ENCODE data around the gene HPSE2. TPM values are rescaled to one million over a fixed set of nuclear protein-coding genes. Genes with fewer than 3 reads are reported as not detected.
A peak's percentile ranks its signal among the peaks of the same experiment; 100 is the strongest.

The HPSE2 gene
- total RNA-seq, 1 experiment from 2014 or later, result 0.48 TPM

- no peaks in the 10 kb centered on the region for H3K36me3 ChIP-seq (replicated peaks; ENCODE audit: control insufficient read depth, insufficient read depth, low read length)
- no peak for DNase-seq
- no peaks in the 10 kb centered on the region for H3K27me3 ChIP-seq (ENCODE audit: control insufficient read depth, insufficient read depth, low read length)
- H3K4me3 ChIP-seq (ENCODE audit: insufficient read depth, low read depth, low read length), result no peak overlapping the region
These were observed 742.9 kb downstream of the HPSE2 start for GRCh38 chr10:98492763-98493162.

- Histone ChIP-seq H3K4me3 (ENCODE audit: insufficient read depth, low read depth, low read length) (no peak overlapping the region), H3K27me3 (ENCODE audit: control insufficient read depth, insufficient read depth, low read length) (no peaks in the 10 kb centered on the region), H3K36me3 (replicated peaks; ENCODE audit: control insufficient read depth, insufficient read depth, low read length) (no peaks in the 10 kb centered on the region)
- DNase-seq, result no peak
These were observed 745.8 kb downstream of the HPSE2 start for GRCh38 chr10:98489561-98490481.

- no peak overlapping the region for H3K4me3 ChIP-seq (ENCODE audit: insufficient read depth, low read depth, low read length)
- H3K27me3 ChIP-seq (ENCODE audit: control insufficient read depth, insufficient read depth, low read length), result no peaks in the 10 kb centered on the region
- DNase-seq, result no peak
- H3K36me3 ChIP-seq (replicated peaks; ENCODE audit: control insufficient read depth, insufficient read depth, low read length), result no peaks in the 10 kb centered on the region
These were observed 746.8 kb downstream of the HPSE2 start for GRCh38 chr10:98488669-98489430.

GRCh38 chr10:98487649-98488048 is 748.0 kb downstream of the HPSE2 start:
- Histone ChIP-seq H3K27me3 (ENCODE audit: control insufficient read depth, insufficient read depth, low read length) (no peaks in the 10 kb centered on the region), H3K36me3 (replicated peaks; ENCODE audit: control insufficient read depth, insufficient read depth, low read length) (no peaks in the 10 kb centered on the region), H3K4me3 (ENCODE audit: insufficient read depth, low read depth, low read length) (no peak overlapping the region)
- no peak for DNase-seq

- DNase-seq, result no peak
- H3K4me3 ChIP-seq (ENCODE audit: insufficient read depth, low read depth, low read length), result no peak overlapping the region
- no peaks in the 10 kb centered on the region for H3K36me3 ChIP-seq (replicated peaks; ENCODE audit: control insufficient read depth, insufficient read depth, low read length)
- no peaks in the 10 kb centered on the region for H3K27me3 ChIP-seq (ENCODE audit: control insufficient read depth, insufficient read depth, low read length)
These were observed 749.2 kb downstream of the HPSE2 start for GRCh38 chr10:98486421-98486820.

DNA sequence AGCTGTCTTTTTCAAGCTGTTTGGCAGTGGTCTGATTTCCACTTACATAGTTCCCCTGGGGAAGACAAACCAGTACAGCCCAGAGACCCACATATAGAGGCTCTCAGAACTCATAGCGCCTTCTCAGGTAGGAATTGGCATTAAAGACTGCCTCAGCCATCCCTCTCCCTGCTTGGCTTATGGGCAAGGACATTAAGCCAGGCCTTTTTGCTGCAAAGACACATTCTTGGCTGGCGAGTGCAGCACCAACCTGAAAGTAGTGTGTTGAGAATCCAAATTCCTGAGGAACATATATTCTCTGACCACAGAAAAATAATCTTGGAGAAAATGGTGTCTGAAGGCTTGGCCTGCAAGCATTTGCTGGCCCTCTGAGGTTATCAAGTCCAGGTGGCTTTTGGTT is 749.7 kb downstream of the HPSE2 start:
- Histone ChIP-seq H3K27me3 (ENCODE audit: control insufficient read depth, insufficient read depth, low read length) (no peaks in the 10 kb centered on the region), H3K4me3 (ENCODE audit: insufficient read depth, low read depth, low read length) (no peak overlapping the region), H3K36me3 (replicated peaks; ENCODE audit: control insufficient read depth, insufficient read depth, low read length) (no peaks in the 10 kb centered on the region)
- peak; percentile 18 for DNase-seq

DNA sequence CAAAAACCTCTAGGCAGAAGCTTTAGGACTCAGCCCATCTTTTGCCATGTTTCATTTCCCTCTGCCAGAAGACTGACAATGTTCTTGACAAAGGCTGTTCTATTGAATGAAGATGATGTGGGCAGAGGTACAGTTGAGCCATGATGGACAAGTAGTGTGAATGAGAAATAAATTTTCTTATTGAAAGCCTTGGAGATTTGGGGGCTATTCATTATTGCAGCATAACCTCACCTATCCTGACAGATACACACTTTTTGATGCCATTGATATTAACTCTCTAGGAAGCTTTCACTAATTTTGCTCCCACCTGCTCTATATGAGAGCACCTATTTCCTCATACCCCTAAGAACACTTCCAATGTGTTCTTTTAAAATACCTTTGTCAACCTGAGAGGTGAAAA is 752.0 kb downstream of the HPSE2 start:
- H3K27me3 ChIP-seq (ENCODE audit: control insufficient read depth, insufficient read depth, low read length), result no peaks in the 10 kb centered on the region
- H3K4me3 ChIP-seq (ENCODE audit: insufficient read depth, low read depth, low read length), result no peak overlapping the region
- no peaks in the 10 kb centered on the region for H3K36me3 ChIP-seq (replicated peaks; ENCODE audit: control insufficient read depth, insufficient read depth, low read length)
- DNase-seq, result no peak

- no peak overlapping the region for H3K4me3 ChIP-seq (ENCODE audit: insufficient read depth, low read depth, low read length)
- no peak for DNase-seq
- no peaks in the 10 kb centered on the region for H3K27me3 ChIP-seq (ENCODE audit: control insufficient read depth, insufficient read depth, low read length)
- no peaks in the 10 kb centered on the region for H3K36me3 ChIP-seq (replicated peaks; ENCODE audit: control insufficient read depth, insufficient read depth, low read length)
These were observed 753.6 kb downstream of the HPSE2 start for GRCh38 chr10:98482096-98482495.

GRCh38 chr10:98481404-98481945 is 754.2 kb downstream of the HPSE2 start:
- no peak for DNase-seq
- Histone ChIP-seq H3K36me3 (replicated peaks; ENCODE audit: control insufficient read depth, insufficient read depth, low read length) (no peaks in the 10 kb centered on the region), H3K27me3 (ENCODE audit: control insufficient read depth, insufficient read depth, low read length) (no peaks in the 10 kb centered on the region), H3K4me3 (ENCODE audit: insufficient read depth, low read depth, low read length) (no peak overlapping the region)

DNA sequence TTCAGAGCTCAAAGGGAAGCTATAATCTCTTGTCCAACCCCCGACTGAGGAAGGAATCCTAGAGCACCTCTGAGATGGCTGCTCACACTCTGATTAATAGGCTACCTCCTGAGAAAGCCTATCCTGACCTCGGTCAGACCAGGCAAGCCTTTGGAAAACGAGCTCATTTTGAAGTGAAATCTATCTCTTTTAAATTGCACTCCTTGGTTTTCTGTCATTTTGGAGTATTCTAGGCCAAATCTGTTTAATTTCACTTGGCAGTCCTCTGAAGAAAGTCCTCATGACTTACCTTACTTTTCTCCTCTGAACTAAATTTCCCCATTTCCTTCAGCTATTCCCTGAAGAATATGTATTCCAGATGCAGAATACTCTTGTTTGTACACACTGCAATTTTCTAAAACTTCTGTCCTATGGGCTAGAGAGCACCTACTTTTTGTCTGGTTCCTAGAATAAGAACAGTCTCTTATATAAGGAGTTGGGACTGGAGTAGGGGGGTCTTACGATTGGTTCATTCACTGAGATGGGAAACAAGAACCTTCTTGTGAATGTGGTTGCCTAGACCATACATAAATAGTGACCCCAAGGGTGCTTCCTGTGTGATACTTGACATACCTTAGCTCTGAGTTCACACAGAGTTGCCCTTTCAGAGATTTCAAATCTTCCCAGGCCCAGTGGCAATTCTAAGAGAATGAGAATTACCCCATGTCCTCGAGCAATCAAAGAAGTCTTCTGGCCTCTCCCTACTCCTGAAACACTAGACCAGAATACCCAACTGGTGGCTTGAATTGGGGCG is 757.0 kb downstream of the HPSE2 start:
- Histone ChIP-seq H3K27me3 (ENCODE audit: control insufficient read depth, insufficient read depth, low read length) (no peaks in the 10 kb centered on the region), H3K36me3 (replicated peaks; ENCODE audit: control insufficient read depth, insufficient read depth, low read length) (no peaks in the 10 kb centered on the region), H3K4me3 (ENCODE audit: insufficient read depth, low read depth, low read length) (no peak overlapping the region)
- no peak for DNase-seq

DNA sequence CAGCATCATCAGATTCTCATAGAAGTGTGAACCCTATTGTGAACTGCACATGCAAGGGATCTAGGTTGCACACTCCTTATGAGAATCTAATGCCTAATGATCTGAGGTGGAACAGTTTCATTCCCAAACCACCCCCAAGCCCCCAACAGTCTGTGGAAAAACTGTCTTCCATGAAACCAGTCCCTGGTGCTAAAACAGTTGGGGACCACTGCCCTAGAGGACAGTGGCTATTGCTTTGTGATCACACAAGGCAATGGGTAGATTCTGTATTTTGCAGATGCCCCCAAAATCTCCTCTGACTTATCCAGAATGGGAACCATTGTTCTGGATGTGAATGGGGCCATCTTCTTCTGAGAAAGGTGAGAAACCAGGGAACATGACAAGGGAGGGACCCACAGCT is 757.8 kb downstream of the HPSE2 start:
- Histone ChIP-seq H3K36me3 (replicated peaks; ENCODE audit: control insufficient read depth, insufficient read depth, low read length) (no peaks in the 10 kb centered on the region), H3K27me3 (ENCODE audit: control insufficient read depth, insufficient read depth, low read length) (no peaks in the 10 kb centered on the region), H3K4me3 (ENCODE audit: insufficient read depth, low read depth, low read length) (no peak overlapping the region)
- DNase-seq, result no peak

DNA sequence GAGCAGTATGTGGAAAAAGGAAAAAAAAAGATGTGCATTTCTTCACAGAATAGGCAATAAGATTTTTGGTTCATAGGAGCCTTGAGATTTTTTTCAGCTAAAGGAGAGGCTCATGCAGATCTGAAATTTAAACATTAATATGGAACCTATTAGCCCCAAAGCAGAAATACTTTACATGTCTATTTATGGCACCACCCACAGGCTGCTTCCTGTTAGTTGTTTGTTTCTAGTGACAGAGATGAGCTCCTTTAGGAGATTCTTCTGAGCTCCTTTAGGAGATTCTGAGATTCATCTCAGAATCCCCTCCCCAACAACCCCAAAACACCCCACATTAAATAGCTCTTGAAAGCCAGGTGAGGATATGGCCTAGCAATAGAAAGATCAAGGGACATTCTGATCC is 761.0 kb downstream of the HPSE2 start:
- Histone ChIP-seq H3K36me3 (replicated peaks; ENCODE audit: control insufficient read depth, insufficient read depth, low read length) (no peaks in the 10 kb centered on the region), H3K27me3 (ENCODE audit: control insufficient read depth, insufficient read depth, low read length) (no peaks in the 10 kb centered on the region), H3K4me3 (ENCODE audit: insufficient read depth, low read depth, low read length) (no peak overlapping the region)
- DNase-seq, result no peak

- no peaks in the 10 kb centered on the region for H3K36me3 ChIP-seq (replicated peaks; ENCODE audit: control insufficient read depth, insufficient read depth, low read length)
- DNase-seq, result peak; percentile 68
- H3K27me3 ChIP-seq (ENCODE audit: control insufficient read depth, insufficient read depth, low read length), result peaks cover 5% of the 10 kb centered on the region
- no peak overlapping the region for H3K4me3 ChIP-seq (ENCODE audit: insufficient read depth, low read depth, low read length)
These were observed 763.5 kb downstream of the HPSE2 start for GRCh38 chr10:98472196-98472595.

- DNase-seq, result no peak
- Histone ChIP-seq H3K36me3 (replicated peaks; ENCODE audit: control insufficient read depth, insufficient read depth, low read length) (no peaks in the 10 kb centered on the region), H3K27me3 (ENCODE audit: control insufficient read depth, insufficient read depth, low read length) (peaks cover 5% of the 10 kb centered on the region), H3K4me3 (ENCODE audit: insufficient read depth, low read depth, low read length) (no peak overlapping the region)
These were observed 764.8 kb downstream of the HPSE2 start for GRCh38 chr10:98470850-98471249.

Data from H7 (cell line).